ENCODE results near the gene C1orf159.

Gene C1orf159

DNA sequence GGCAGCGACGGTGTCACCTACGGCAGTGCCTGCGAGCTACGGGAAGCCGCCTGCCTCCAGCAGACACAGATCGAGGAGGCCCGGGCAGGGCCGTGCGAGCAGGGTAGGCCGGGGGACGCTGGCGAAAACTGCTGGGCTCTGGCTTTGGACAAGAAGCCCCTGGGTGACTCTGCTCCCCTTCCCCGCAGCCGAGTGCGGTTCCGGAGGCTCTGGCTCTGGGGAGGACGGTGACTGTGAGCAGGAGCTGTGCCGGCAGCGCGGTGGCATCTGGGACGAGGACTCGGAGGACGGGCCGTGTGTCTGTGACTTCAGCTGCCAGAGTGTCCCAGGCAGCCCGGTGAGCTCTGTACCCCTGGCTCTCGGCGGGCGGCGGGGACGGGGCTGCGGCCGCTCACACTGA lies 72.0 kb downstream of the C1orf159 start:
- TF ChIP-seq, protein P1, sequence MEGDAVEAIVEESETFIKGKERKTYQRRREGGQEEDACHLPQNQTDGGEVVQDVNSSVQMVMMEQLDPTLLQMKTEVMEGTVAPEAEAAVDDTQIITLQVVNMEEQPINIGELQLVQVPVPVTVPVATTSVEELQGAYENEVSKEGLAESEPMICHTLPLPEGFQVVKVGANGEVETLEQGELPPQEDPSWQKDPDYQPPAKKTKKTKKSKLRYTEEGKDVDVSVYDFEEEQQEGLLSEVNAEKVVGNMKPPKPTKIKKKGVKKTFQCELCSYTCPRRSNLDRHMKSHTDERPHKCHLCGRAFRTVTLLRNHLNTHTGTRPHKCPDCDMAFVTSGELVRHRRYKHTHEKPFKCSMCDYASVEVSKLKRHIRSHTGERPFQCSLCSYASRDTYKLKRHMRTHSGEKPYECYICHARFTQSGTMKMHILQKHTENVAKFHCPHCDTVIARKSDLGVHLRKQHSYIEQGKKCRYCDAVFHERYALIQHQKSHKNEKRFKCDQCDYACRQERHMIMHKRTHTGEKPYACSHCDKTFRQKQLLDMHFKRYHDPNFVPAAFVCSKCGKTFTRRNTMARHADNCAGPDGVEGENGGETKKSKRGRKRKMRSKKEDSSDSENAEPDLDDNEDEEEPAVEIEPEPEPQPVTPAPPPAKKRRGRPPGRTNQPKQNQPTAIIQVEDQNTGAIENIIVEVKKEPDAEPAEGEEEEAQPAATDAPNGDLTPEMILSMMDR (IDR thresholded peaks at IDR 0.05; ENCODE audit: insufficient read depth, low read length, poor library complexity, severe bottlenecking) = no peak
- TF ChIP-seq EZH2phosphoT487 (conservative IDR thresholded peaks at IDR 0.05; ENCODE audit: low read length) = no peak
- no peaks in the 10 kb centered on the region for H3K36me3 ChIP-seq (ENCODE audit: low read length)
- no peaks in the 10 kb centered on the region for H4K20me1 ChIP-seq (ENCODE audit: low read depth, low read length)

DNA sequence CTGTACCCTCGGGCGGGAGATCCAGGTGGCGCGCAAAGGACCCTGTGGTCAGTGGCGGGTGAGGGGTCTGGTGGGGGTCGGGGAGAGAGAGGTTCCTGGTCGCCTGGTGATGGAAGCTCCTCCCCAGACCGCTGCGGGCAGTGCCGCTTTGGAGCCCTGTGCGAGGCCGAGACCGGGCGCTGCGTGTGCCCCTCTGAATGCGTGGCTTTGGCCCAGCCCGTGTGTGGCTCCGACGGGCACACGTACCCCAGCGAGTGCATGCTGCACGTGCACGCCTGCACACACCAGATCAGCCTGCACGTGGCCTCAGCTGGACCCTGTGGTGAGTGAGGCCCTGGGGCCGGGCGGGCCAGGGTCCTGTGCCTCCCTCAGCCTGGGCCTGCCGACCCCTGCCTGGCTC lies 72.5 kb downstream of the C1orf159 start:
- Histone ChIP-seq H4K20me1 (ENCODE audit: low read depth, low read length) (no peaks in the 10 kb centered on the region), H3K9me2 (replicated peaks; ENCODE audit: insufficient read depth, low read length) (no peaks in the 10 kb centered on the region), H3K79me2 (ENCODE audit: insufficient read depth, low read length) (no peaks in the 10 kb centered on the region), H3K36me3 (ENCODE audit: low read length) (no peaks in the 10 kb centered on the region), H3F3A (ENCODE audit: insufficient read depth) (no peaks in the 10 kb centered on the region), H3K27ac (ENCODE audit: low read depth, low read length) (no peak overlapping the region), H3K4me2 (ENCODE audit: low read depth, low read length, poor library complexity, severe bottlenecking) (no peak overlapping the region), H2AFZ (ENCODE audit: low read depth, low read length, severe bottlenecking) (no peak overlapping the region), H3K9me3 (ENCODE audit: insufficient read depth, low read length) (no peaks in the 10 kb centered on the region), H3K4me3 (ENCODE audit: insufficient read depth, low read length, poor library complexity, severe bottlenecking) (no peak overlapping the region), H3K9ac (ENCODE audit: low read length) (no peak overlapping the region), H3K27me3 (ENCODE audit: low read length) (no peaks in the 10 kb centered on the region)
- TF ChIP-seq EZH2phosphoT487 (conservative IDR thresholded peaks at IDR 0.05; ENCODE audit: low read length) = no peak
- TF ChIP-seq, protein P1 (IDR thresholded peaks at IDR 0.05; ENCODE audit: insufficient read depth, low read length, poor library complexity, severe bottlenecking) = no peak

More for the DNA sequence above, 72.0 kb downstream of the C1orf159 start:
- H3K9ac ChIP-seq (ENCODE audit: low read length) = no peak overlapping the region
- H3F3A ChIP-seq (ENCODE audit: insufficient read depth) = no peaks in the 10 kb centered on the region
- no peak overlapping the region for H3K4me3 ChIP-seq (ENCODE audit: insufficient read depth, low read length, poor library complexity, severe bottlenecking)
- H3K9me2 ChIP-seq (replicated peaks; ENCODE audit: insufficient read depth, low read length) = no peaks in the 10 kb centered on the region
- no peaks in the 10 kb centered on the region for H3K9me3 ChIP-seq (ENCODE audit: insufficient read depth, low read length)
- no peak overlapping the region for H3K27ac ChIP-seq (ENCODE audit: low read depth, low read length)
- H3K79me2 ChIP-seq (ENCODE audit: insufficient read depth, low read length) = no peaks in the 10 kb centered on the region
- H2AFZ ChIP-seq (ENCODE audit: low read depth, low read length, severe bottlenecking) = no peak overlapping the region
- no peak overlapping the region for H3K4me2 ChIP-seq (ENCODE audit: low read depth, low read length, poor library complexity, severe bottlenecking)
- H3K27me3 ChIP-seq (ENCODE audit: low read length) = no peaks in the 10 kb centered on the region

DNA sequence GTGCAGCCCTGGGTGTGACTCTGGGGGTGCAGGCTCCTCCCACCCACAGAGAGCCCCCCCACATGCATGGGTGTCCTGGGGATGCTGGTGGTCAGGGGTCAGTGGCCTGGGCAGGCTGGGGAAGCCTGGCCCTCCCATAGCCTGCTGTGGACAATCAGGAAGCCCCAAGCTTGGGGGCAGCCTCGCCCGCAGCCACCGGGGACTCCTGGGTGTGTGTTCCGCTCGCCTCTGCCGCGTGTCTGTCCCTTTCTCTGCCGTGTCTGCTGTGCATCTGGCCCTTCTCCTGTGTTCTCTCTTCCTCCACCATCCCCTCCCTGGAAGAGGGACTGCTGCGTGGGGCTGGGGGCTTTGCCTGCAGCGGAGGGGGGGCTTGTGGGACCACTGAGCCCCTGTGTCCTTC lies 73.1 kb downstream of the C1orf159 start:
- no peaks in the 10 kb centered on the region for H3K36me3 ChIP-seq (ENCODE audit: low read length)
- no peak overlapping the region for H3K4me3 ChIP-seq (ENCODE audit: insufficient read depth, low read length, poor library complexity, severe bottlenecking)
- no peaks in the 10 kb centered on the region for H3F3A ChIP-seq (ENCODE audit: insufficient read depth)
- no peaks in the 10 kb centered on the region for H4K20me1 ChIP-seq (ENCODE audit: low read depth, low read length)
- no peaks in the 10 kb centered on the region for H3K79me2 ChIP-seq (ENCODE audit: insufficient read depth, low read length)
- H2AFZ ChIP-seq (ENCODE audit: low read depth, low read length, severe bottlenecking) = no peak overlapping the region
- H3K27ac ChIP-seq (ENCODE audit: low read depth, low read length) = no peak overlapping the region
- no peaks in the 10 kb centered on the region for H3K9me3 ChIP-seq (ENCODE audit: insufficient read depth, low read length)
- no peak overlapping the region for H3K9ac ChIP-seq (ENCODE audit: low read length)
- TF ChIP-seq EZH2phosphoT487 (conservative IDR thresholded peaks at IDR 0.05; ENCODE audit: low read length) = no peak
- TF ChIP-seq, protein P1 (IDR thresholded peaks at IDR 0.05; ENCODE audit: insufficient read depth, low read length, poor library complexity, severe bottlenecking) = no peak
- H3K9me2 ChIP-seq (replicated peaks; ENCODE audit: insufficient read depth, low read length) = no peaks in the 10 kb centered on the region
- H3K4me2 ChIP-seq (ENCODE audit: low read depth, low read length, poor library complexity, severe bottlenecking) = no peak overlapping the region
- H3K27me3 ChIP-seq (ENCODE audit: low read length) = no peaks in the 10 kb centered on the region
